Activated CD4-positive, alpha-beta T cell treated with anti-CD3 and anti-CD28 coated beads, Interleukin-2, amount 50 U/mL, for 1 hour (primary cell): ENCODE measurements around the gene ZGRF1.
"Not testable (repeated sequence)": the region's sequence is repeated elsewhere in the genome, so short reads cannot be mapped to it uniquely, and the experiment has no call there.

Experiments
- DNase-seq: peaks from one replicate; pipeline ENCODE4 v3.0.0-alpha.2; 2020

ZGRF1 gene

GRCh38 chr4:112644595-112645535, 8.2 kb upstream of the ZGRF1 start:
- DNase-seq = not testable (repeated sequence)

- DNase-seq = no peak
Observed at GRCh38 chr4:112642526-112642925, 5.8 kb upstream of the ZGRF1 start.

GRCh38 chr4:112637552-112637866, 800 bp upstream of the ZGRF1 start:
- no peak for DNase-seq

- no peak for DNase-seq
Observed at GRCh38 chr4:112633477-112634235, 3.1 kb downstream of the ZGRF1 start.

GRCh38 chr4:112626228-112626627, 10.5 kb downstream of the ZGRF1 start:
- no peak for DNase-seq

GRCh38 chr4:112616984-112617383, 19.7 kb downstream of the ZGRF1 start:
- DNase-seq = no peak

GRCh38 chr4:112612814-112613213, 23.9 kb downstream of the ZGRF1 start:
- not testable (repeated sequence) for DNase-seq

GRCh38 chr4:112604589-112604988, 32.1 kb downstream of the ZGRF1 start:
- peak; percentile 22 for DNase-seq

GRCh38 chr4:112594993-112595392, 41.7 kb downstream of the ZGRF1 start:
- no peak for DNase-seq

GRCh38 chr4:112593438-112594133, 43.1 kb downstream of the ZGRF1 start:
- DNase-seq = no peak

GRCh38 chr4:112592717-112593116, 44.0 kb downstream of the ZGRF1 start:
- no peak for DNase-seq

- no peak for DNase-seq
Observed at GRCh38 chr4:112591593-112591992, 45.1 kb downstream of the ZGRF1 start.

GRCh38 chr4:112589206-112589605, 47.5 kb downstream of the ZGRF1 start:
- DNase-seq = no peak

- DNase-seq = no peak
Observed at GRCh38 chr4:112585977-112586736, 50.6 kb downstream of the ZGRF1 start.

- no peak for DNase-seq
Observed at GRCh38 chr4:112567536-112567935, 69.2 kb downstream of the ZGRF1 start.

GRCh38 chr4:112564706-112565270, 71.9 kb downstream of the ZGRF1 start:
- no peak for DNase-seq

- DNase-seq = no peak
Observed at GRCh38 chr4:112563431-112564200, 73.1 kb downstream of the ZGRF1 start.

GRCh38 chr4:112562254-112562879, 74.3 kb downstream of the ZGRF1 start:
- no peak for DNase-seq

GRCh38 chr4:112560084-112560483, 76.6 kb downstream of the ZGRF1 start:
- no peak for DNase-seq

- DNase-seq = no peak
Observed at GRCh38 chr4:112559053-112559452, 77.7 kb downstream of the ZGRF1 start.
